Loucy (cell line): ENCODE measurements around the gene PHF5A.

Experiments
- EZH2phosphoT487 ChIP-seq: fragments of 200-600 bp; IDR thresholded peaks from 2 replicates; pipeline ENCODE4 v1.6.1; 2018; ENCODE audit warnings: antibody characterized with exemption, mild to moderate bottlenecking, moderate library complexity, borderline replicate concordance
- TF ChIP-seq, protein P1 (sequence below): fragments of 200-600 bp; sonication (generic); conservative IDR thresholded peaks from 2 replicates; pipeline ENCODE4 v1.5.1; 2014; ENCODE audit warnings: mild to moderate bottlenecking, antibody characterized with exemption, low read length

DNA sequence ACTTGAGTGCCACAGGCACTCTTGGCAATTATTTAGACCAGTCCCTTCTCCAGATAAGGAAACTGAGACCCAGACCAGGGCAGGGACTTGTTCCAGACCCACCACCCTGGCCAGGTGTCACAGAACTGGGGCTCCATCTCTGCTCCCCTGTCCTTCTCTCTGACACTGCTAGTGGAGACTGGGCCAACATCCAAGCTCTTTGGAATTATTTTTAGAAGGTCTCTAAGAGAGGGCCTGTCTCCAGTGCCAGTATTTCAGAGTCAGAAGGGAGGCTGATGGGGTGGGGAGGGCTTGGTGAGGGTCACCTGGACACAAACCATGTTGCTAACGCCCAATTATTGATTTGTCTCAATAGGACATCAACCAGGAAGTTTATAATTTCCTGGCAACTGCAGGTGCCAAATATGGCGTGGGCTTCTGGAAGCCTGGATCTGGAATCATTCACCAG lies 43.1 kb upstream of the PHF5A start:
- TF ChIP-seq, protein P1, sequence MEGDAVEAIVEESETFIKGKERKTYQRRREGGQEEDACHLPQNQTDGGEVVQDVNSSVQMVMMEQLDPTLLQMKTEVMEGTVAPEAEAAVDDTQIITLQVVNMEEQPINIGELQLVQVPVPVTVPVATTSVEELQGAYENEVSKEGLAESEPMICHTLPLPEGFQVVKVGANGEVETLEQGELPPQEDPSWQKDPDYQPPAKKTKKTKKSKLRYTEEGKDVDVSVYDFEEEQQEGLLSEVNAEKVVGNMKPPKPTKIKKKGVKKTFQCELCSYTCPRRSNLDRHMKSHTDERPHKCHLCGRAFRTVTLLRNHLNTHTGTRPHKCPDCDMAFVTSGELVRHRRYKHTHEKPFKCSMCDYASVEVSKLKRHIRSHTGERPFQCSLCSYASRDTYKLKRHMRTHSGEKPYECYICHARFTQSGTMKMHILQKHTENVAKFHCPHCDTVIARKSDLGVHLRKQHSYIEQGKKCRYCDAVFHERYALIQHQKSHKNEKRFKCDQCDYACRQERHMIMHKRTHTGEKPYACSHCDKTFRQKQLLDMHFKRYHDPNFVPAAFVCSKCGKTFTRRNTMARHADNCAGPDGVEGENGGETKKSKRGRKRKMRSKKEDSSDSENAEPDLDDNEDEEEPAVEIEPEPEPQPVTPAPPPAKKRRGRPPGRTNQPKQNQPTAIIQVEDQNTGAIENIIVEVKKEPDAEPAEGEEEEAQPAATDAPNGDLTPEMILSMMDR: no peak
- TF ChIP-seq EZH2phosphoT487: no peak
